Cardiac fibroblast (primary cell): ENCODE data around the gene PAPPA.
A peak's percentile ranks its signal among the peaks of the same experiment; 100 is the strongest.

Experiments used
- DNase-seq, 2 donors: peaks; one replicate each; pipeline versions ENCODE4 v3.0.0 to v3.0.0-alpha.2; 2010; ENCODE audit warnings: low read depth in 2 of 2
- H3K4me3 ChIP-seq, 2 donors: replicated peaks in 1 of 2; 1 replicate in 1 of 2; 2 replicates in 1 of 2; pipeline ENCODE4 v1.5.1; 2011; ENCODE audit warnings: low read depth in 2 of 2, low read length in 2 of 2, mild to moderate bottlenecking in 2 of 2, moderate library complexity in 1 of 2
- CTCF ChIP-seq: IDR thresholded peaks from one replicate; pipeline ENCODE4 v1.5.1; 2011; ENCODE audit warnings: low read depth, mild to moderate bottlenecking, low read length, inconsistent platforms

PAPPA gene

GRCh38 chr9:116218399-116218798 lies 64.8 kb downstream of the PAPPA start:
- no peak overlapping the region for H3K4me3 ChIP-seq
- TF ChIP-seq CTCF: no peak
- DNase-seq: no peak

GRCh38 chr9:116219686-116220085 lies 66.1 kb downstream of the PAPPA start:
- DNase-seq: no peak
- no peak overlapping the region for H3K4me3 ChIP-seq
- TF ChIP-seq CTCF: no peak

- no peak overlapping the region for H3K4me3 ChIP-seq
- no peak for TF ChIP-seq CTCF
- DNase-seq: no peak
Measured at GRCh38 chr9:116223926-116224325, 70.3 kb downstream of the PAPPA start.

- no peak for DNase-seq
Measured at GRCh38 chr9:116230051-116230632, 76.6 kb downstream of the PAPPA start.

GRCh38 chr9:116232424-116233159 lies 79.0 kb downstream of the PAPPA start:
- DNase-seq: peak; percentile 53 to 69
- no peak for TF ChIP-seq CTCF
- no peak overlapping the region for H3K4me3 ChIP-seq

More at GRCh38 chr9:116230051-116230632, 76.6 kb downstream of the PAPPA start:
- H3K4me3 ChIP-seq: no peak overlapping the region
- TF ChIP-seq CTCF: no peak

- peak in 1 of 2 donors; percentile 52 for DNase-seq
- no peak for TF ChIP-seq CTCF
- H3K4me3 ChIP-seq: no peak overlapping the region
Measured at GRCh38 chr9:116233160-116233530, 79.6 kb downstream of the PAPPA start.

GRCh38 chr9:116234081-116234480 lies 80.5 kb downstream of the PAPPA start:
- DNase-seq: peak; percentile 95 to 99
- no peak overlapping the region for H3K4me3 ChIP-seq
- no peak for TF ChIP-seq CTCF
